ENCODE data around the gene DDX51.

The DDX51 gene

GRCh38 chr12:132182711-132183365 is 38.7 kb upstream of the DDX51 start:
- H3K36me3 ChIP-seq (ENCODE audit: insufficient read depth, low read length): no peaks in the 10 kb centered on the region
- no peak overlapping the region for H2AFZ ChIP-seq (ENCODE audit: low read depth, low read length)
- no peak overlapping the region for H3K4me3 ChIP-seq (ENCODE audit: low read length)
- no peaks in the 10 kb centered on the region for H3K9me3 ChIP-seq (ENCODE audit: low read length)
- H3K27me3 ChIP-seq (ENCODE audit: insufficient read depth, low read length): peaks cover 47% of the 10 kb centered on the region
- no peaks in the 10 kb centered on the region for H3K4me1 ChIP-seq (ENCODE audit: insufficient read depth, low read length)

DNA sequence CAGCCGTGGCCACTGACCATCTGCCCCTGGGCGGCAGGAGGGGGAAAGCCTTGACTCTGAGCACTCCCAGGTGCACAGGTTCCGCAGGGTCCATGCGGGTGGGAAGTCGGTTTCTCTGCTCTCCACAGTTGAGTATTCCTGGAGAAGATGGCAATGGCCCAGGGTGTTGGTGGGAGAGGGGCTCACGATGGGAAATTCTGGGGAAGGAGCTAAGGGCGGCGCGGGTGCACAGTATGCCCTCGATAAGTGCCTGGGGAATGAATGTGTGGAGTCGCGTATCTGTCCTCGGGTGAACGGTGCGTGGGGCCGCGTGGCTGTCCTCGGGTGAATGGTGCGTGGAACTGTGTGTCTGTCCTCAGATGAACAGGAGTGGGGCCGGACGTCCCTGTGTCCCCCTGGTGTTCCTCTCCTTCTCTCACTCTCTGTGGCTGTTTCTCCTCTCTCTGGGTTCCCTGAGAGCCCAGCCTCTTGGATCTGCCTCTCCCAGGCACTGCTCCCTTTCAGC is 38.1 kb upstream of the DDX51 start:
- Histone ChIP-seq H3K36me3 (ENCODE audit: insufficient read depth, low read length) (no peaks in the 10 kb centered on the region), H3K27me3 (ENCODE audit: insufficient read depth, low read length) (peaks cover 43% of the 10 kb centered on the region), H2AFZ (ENCODE audit: low read depth, low read length) (no peak overlapping the region), H3K4me3 (ENCODE audit: low read length) (no peak overlapping the region), H3K4me1 (ENCODE audit: insufficient read depth, low read length) (no peaks in the 10 kb centered on the region), H3K9me3 (ENCODE audit: low read length) (no peaks in the 10 kb centered on the region)

GRCh38 chr12:132181570-132182200 is 37.6 kb upstream of the DDX51 start:
- Histone ChIP-seq H3K4me1 (ENCODE audit: insufficient read depth, low read length) (no peaks in the 10 kb centered on the region), H3K9me3 (ENCODE audit: low read length) (no peaks in the 10 kb centered on the region), H3K4me3 (ENCODE audit: low read length) (no peak overlapping the region), H3K27me3 (ENCODE audit: insufficient read depth, low read length) (peaks cover 39% of the 10 kb centered on the region), H3K36me3 (ENCODE audit: insufficient read depth, low read length) (no peaks in the 10 kb centered on the region), H2AFZ (ENCODE audit: low read depth, low read length) (no peak overlapping the region)

DNA sequence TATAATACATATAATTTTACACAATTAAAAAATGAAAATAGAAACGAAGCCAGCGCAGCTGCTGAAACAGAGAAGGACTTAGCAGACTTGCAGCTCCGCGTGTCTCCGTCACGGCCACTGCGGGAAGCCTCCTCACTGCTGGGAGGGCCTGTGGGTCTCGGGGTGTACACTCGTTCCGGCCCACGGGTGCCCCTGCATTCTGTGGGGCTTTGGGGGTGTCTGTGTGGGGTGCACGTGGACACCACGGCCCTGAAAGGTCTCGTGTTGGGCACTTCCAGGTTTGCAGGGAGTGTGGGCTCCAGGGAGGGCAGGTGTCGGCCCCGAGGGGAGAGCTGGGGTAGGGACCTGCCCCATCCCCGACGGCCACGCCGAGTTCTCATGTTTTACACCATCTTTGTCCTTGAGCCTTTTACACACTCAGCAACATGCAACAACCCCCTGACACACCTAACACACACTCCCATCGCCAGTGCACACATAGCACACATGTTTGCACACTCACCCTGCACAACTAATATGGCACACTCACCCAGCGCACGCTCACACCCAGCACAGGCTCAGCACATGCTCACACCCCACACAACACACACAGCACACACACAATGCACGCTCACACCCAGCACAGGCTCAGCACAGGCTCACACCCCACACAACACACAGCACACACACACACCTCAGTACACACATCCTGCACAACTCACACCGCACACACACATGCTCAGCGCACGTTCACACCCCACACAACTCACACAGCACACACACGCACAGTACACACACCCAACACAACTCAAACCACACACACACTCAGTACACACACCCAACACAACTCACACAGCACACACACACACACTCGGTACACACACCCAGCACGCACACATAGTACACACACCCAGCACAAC is 36.8 kb upstream of the DDX51 start:
- Histone ChIP-seq H3K36me3 (ENCODE audit: insufficient read depth, low read length) (no peaks in the 10 kb centered on the region), H3K9me3 (ENCODE audit: low read length) (no peaks in the 10 kb centered on the region), H3K27me3 (ENCODE audit: insufficient read depth, low read length) (peaks cover 33% of the 10 kb centered on the region), H2AFZ (ENCODE audit: low read depth, low read length) (no peak overlapping the region), H3K4me3 (ENCODE audit: low read length) (no peak overlapping the region), H3K4me1 (ENCODE audit: insufficient read depth, low read length) (no peaks in the 10 kb centered on the region)

GRCh38 chr12:132179431-132180362 is 35.6 kb upstream of the DDX51 start:
- Histone ChIP-seq H3K4me3 (ENCODE audit: low read length) (no peak overlapping the region), H3K27me3 (ENCODE audit: insufficient read depth, low read length) (peaks cover 33% of the 10 kb centered on the region), H2AFZ (ENCODE audit: low read depth, low read length) (no peak overlapping the region), H3K4me1 (ENCODE audit: insufficient read depth, low read length) (no peaks in the 10 kb centered on the region), H3K36me3 (ENCODE audit: insufficient read depth, low read length) (no peaks in the 10 kb centered on the region), H3K9me3 (ENCODE audit: low read length) (no peaks in the 10 kb centered on the region)

DNA sequence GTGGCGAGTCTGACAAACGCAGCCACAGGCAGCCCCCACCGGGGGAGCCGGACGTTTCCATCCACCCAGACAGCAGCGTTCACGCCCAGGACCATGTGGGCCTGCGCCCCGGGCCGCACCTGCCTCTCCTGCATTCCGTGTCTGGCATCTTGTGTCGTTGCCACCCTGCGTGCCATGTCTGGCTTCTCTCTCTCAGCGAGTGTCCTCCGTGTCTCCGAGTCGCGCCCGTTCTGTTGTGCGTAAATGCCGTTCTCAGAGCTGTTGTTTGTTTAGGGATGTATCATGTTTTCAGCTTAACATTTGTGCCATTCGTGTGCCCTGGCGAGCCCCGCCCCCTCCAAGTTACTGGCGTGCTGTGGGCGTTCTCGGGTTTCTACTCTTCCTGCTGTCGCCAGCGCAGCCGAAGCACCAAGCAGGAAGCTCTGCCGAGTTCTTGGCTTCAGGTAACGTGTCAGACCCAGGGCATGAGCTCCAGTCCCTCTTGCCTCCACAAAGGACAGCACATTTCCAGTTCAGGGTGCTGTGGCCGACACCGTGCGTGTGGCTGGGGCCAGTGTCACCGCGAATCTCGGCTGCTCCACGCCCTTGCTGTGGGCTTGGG is 34.8 kb upstream of the DDX51 start:
- Histone ChIP-seq H3K27me3 (ENCODE audit: insufficient read depth, low read length) (peaks cover 35% of the 10 kb centered on the region), H3K9me3 (ENCODE audit: low read length) (no peaks in the 10 kb centered on the region), H3K4me1 (ENCODE audit: insufficient read depth, low read length) (no peaks in the 10 kb centered on the region), H3K4me3 (ENCODE audit: low read length) (no peak overlapping the region), H3K36me3 (ENCODE audit: insufficient read depth, low read length) (no peaks in the 10 kb centered on the region), H2AFZ (ENCODE audit: low read depth, low read length) (no peak overlapping the region)

GRCh38 chr12:132178316-132178715 is 34.2 kb upstream of the DDX51 start:
- no peaks in the 10 kb centered on the region for H3K9me3 ChIP-seq (ENCODE audit: low read length)
- peaks cover 37% of the 10 kb centered on the region for H3K27me3 ChIP-seq (ENCODE audit: insufficient read depth, low read length)
- no peaks in the 10 kb centered on the region for H3K4me1 ChIP-seq (ENCODE audit: insufficient read depth, low read length)
- H3K36me3 ChIP-seq (ENCODE audit: insufficient read depth, low read length): no peaks in the 10 kb centered on the region
- no peak overlapping the region for H3K4me3 ChIP-seq (ENCODE audit: low read length)
- H2AFZ ChIP-seq (ENCODE audit: low read depth, low read length): no peak overlapping the region

GRCh38 chr12:132176920-132177551 is 32.9 kb upstream of the DDX51 start:
- Histone ChIP-seq H3K27me3 (ENCODE audit: insufficient read depth, low read length) (peaks cover 48% of the 10 kb centered on the region), H3K4me1 (ENCODE audit: insufficient read depth, low read length) (no peaks in the 10 kb centered on the region), H3K36me3 (ENCODE audit: insufficient read depth, low read length) (no peaks in the 10 kb centered on the region), H2AFZ (ENCODE audit: low read depth, low read length) (no peak overlapping the region), H3K4me3 (ENCODE audit: low read length) (no peak overlapping the region), H3K9me3 (ENCODE audit: low read length) (no peaks in the 10 kb centered on the region)

DNA sequence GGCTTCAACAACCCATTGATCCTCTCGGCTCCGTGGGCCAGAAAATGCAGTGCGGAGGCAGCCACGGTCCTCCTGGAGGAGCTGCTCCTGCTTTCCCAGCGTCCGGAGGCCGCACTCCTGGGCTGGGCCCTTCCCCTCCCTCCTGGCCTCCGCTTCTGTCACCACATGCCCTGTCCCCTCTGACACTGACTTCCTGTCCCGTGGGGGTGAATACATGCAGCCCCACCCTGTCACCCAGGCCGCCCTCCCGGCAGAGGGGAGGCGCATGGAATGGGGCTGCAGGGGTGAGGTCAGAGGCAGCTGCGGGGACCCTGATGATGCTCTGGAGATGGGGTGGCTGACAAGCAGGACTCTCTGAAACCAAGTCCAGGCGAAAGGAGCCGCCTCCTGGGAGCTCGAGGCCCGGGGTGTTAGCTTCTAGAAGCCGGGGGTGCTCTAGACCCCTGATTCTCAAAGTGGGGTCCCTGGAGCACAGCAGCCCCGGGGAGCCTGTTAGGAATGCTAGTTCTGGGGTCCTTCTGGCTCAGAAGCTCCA is 32.3 kb upstream of the DDX51 start:
- Histone ChIP-seq H2AFZ (ENCODE audit: low read depth, low read length) (no peak overlapping the region), H3K9me3 (ENCODE audit: low read length) (no peaks in the 10 kb centered on the region), H3K4me3 (ENCODE audit: low read length) (no peak overlapping the region), H3K4me1 (ENCODE audit: insufficient read depth, low read length) (no peaks in the 10 kb centered on the region), H3K36me3 (ENCODE audit: insufficient read depth, low read length) (no peaks in the 10 kb centered on the region), H3K27me3 (ENCODE audit: insufficient read depth, low read length) (peaks cover 53% of the 10 kb centered on the region)

GRCh38 chr12:132175496-132176384 is 31.6 kb upstream of the DDX51 start:
- Histone ChIP-seq H3K27me3 (ENCODE audit: insufficient read depth, low read length) (peaks cover 55% of the 10 kb centered on the region), H3K9me3 (ENCODE audit: low read length) (no peaks in the 10 kb centered on the region), H3K4me3 (ENCODE audit: low read length) (no peak overlapping the region), H3K36me3 (ENCODE audit: insufficient read depth, low read length) (no peaks in the 10 kb centered on the region), H2AFZ (ENCODE audit: low read depth, low read length) (no peak overlapping the region), H3K4me1 (ENCODE audit: insufficient read depth, low read length) (no peaks in the 10 kb centered on the region)

DNA sequence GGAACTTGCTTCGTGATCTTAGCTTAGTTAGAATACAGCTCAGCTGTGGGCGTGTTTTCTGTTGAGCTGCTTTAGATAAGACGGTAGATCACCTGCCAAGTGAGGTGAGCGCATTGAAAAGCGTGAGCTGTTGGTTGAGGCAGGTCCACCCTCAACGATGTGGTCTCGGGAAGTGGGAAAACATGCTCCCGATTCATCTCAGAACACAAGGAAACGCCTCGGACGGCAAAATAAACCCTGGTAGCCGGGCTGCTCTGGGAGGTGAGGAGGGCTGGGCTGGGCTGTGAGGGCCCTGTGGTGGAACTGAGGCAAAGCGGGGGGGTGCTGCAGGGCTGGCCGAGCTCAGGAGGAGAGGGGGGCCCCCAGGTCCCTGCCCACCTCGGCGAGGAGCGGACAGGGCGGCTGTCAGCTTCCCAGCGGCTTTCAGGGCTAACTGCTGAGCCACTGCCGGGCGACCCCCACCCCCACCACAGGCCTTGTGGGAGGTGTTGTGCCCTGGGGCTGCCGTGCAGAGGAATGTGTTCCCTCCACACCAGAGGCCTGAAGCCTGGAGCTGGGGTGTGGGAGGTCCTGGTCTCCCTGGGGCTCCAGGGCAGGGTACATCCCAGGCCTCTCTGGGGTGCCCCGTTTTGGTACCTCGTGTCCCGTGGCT is 30.8 kb upstream of the DDX51 start:
- H3K4me3 ChIP-seq (ENCODE audit: low read length): no peak overlapping the region
- peaks cover 57% of the 10 kb centered on the region for H3K27me3 ChIP-seq (ENCODE audit: insufficient read depth, low read length)
- H3K4me1 ChIP-seq (ENCODE audit: insufficient read depth, low read length): no peaks in the 10 kb centered on the region
- no peaks in the 10 kb centered on the region for H3K36me3 ChIP-seq (ENCODE audit: insufficient read depth, low read length)
- no peaks in the 10 kb centered on the region for H3K9me3 ChIP-seq (ENCODE audit: low read length)
- no peak overlapping the region for H2AFZ ChIP-seq (ENCODE audit: low read depth, low read length)

Measured in neuron (in vitro differentiated cells).